ENCODE measurements around the gene DNAJC9.

DNA sequence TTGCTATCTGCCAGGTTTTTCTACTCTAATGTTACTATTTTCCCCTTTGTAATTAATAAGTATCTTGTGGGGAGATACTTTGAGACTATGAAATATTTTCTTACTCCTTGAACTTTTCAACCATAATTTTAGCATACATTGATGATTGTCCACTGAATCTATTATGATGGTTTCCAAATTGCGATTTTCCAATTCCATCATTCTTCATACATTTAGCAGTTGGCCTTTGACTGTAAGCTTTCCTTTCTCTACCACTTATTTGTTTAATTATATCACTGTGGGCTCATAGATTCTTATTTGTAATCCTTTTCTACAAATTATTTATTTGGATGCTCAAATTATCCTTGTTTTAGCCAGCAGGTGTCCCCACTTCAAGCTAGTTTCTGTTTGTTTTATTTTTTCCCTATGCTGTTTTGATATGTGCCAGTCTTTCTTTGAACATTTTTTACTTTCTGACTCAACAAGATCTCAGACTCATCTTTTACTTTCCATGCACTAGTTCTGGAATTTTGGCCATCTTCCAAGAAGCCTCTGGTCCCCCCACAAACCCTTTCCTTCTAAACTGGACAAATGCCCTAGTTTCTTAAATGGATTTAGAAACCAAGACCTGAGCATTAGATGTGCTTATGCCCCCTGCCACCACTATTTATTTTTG lies 16.8 kb upstream of the DNAJC9 start:
- TF ChIP-seq RCOR1 (IDR thresholded peaks at IDR 0.05; ENCODE audit: low read depth, low read length) (no peak), MYC (IDR thresholded peaks at IDR 0.05; ENCODE audit: borderline replicate concordance, low read length) (no peak), KDM1A (IDR thresholded peaks at IDR 0.05; ENCODE audit: low read depth) (no peak), BHLHE40 (IDR thresholded peaks at IDR 0.05; ENCODE audit: low read depth, low read length) (no peak), ZFP36 (IDR thresholded peaks at IDR 0.05; ENCODE audit: borderline replicate concordance, partially characterized antibody) (no peak), GATA3 (IDR thresholded peaks at IDR 0.05; ENCODE audit: borderline replicate concordance) (no peak), CEBPB (IDR thresholded peaks at IDR 0.05) (no peak), POLR2A (IDR thresholded peaks at IDR 0.05; ENCODE audit: low read length) (no peak), MAZ (IDR thresholded peaks at IDR 0.05; ENCODE audit: borderline replicate concordance, low read depth, low read length) (no peak)
- TF ChIP-seq, protein P1, sequence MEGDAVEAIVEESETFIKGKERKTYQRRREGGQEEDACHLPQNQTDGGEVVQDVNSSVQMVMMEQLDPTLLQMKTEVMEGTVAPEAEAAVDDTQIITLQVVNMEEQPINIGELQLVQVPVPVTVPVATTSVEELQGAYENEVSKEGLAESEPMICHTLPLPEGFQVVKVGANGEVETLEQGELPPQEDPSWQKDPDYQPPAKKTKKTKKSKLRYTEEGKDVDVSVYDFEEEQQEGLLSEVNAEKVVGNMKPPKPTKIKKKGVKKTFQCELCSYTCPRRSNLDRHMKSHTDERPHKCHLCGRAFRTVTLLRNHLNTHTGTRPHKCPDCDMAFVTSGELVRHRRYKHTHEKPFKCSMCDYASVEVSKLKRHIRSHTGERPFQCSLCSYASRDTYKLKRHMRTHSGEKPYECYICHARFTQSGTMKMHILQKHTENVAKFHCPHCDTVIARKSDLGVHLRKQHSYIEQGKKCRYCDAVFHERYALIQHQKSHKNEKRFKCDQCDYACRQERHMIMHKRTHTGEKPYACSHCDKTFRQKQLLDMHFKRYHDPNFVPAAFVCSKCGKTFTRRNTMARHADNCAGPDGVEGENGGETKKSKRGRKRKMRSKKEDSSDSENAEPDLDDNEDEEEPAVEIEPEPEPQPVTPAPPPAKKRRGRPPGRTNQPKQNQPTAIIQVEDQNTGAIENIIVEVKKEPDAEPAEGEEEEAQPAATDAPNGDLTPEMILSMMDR (IDR thresholded peaks at IDR 0.05) = peak; percentile 80
- TF ChIP-seq, protein P2, sequence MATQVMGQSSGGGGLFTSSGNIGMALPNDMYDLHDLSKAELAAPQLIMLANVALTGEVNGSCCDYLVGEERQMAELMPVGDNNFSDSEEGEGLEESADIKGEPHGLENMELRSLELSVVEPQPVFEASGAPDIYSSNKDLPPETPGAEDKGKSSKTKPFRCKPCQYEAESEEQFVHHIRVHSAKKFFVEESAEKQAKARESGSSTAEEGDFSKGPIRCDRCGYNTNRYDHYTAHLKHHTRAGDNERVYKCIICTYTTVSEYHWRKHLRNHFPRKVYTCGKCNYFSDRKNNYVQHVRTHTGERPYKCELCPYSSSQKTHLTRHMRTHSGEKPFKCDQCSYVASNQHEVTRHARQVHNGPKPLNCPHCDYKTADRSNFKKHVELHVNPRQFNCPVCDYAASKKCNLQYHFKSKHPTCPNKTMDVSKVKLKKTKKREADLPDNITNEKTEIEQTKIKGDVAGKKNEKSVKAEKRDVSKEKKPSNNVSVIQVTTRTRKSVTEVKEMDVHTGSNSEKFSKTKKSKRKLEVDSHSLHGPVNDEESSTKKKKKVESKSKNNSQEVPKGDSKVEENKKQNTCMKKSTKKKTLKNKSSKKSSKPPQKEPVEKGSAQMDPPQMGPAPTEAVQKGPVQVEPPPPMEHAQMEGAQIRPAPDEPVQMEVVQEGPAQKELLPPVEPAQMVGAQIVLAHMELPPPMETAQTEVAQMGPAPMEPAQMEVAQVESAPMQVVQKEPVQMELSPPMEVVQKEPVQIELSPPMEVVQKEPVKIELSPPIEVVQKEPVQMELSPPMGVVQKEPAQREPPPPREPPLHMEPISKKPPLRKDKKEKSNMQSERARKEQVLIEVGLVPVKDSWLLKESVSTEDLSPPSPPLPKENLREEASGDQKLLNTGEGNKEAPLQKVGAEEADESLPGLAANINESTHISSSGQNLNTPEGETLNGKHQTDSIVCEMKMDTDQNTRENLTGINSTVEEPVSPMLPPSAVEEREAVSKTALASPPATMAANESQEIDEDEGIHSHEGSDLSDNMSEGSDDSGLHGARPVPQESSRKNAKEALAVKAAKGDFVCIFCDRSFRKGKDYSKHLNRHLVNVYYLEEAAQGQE (IDR thresholded peaks at IDR 0.05) = no peak
- TF ChIP-seq, protein P3, sequence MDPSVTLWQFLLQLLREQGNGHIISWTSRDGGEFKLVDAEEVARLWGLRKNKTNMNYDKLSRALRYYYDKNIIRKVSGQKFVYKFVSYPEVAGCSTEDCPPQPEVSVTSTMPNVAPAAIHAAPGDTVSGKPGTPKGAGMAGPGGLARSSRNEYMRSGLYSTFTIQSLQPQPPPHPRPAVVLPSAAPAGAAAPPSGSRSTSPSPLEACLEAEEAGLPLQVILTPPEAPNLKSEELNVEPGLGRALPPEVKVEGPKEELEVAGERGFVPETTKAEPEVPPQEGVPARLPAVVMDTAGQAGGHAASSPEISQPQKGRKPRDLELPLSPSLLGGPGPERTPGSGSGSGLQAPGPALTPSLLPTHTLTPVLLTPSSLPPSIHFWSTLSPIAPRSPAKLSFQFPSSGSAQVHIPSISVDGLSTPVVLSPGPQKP (IDR thresholded peaks at IDR 0.05; ENCODE audit: low read depth, low read length) = no peak
- TF ChIP-seq, protein P4, sequence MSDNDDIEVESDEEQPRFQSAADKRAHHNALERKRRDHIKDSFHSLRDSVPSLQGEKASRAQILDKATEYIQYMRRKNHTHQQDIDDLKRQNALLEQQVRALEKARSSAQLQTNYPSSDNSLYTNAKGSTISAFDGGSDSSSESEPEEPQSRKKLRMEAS (IDR thresholded peaks at IDR 0.05) = no peak

Measured in A549 (cell line).